OCI-LY3 (cell line): ENCODE data around the gene BCL11B.

Experiments used
- H2AFZ ChIP-seq: fragments of 200-600, 300-600 bp; shearing (Covaris generic); 2 replicates; pipeline ENCODE4 v1.6.0; 2014; ENCODE audit warnings: antibody characterized with exemption, low read depth, low read length
- H3K27ac ChIP-seq: fragments of 200-600, 300-600 bp; sonication (generic); 2 replicates; pipeline ENCODE4 v1.5.1; 2014; ENCODE audit warnings: mild to moderate bottlenecking, low read length, moderate library complexity, mixed read lengths
- H3K27me3 ChIP-seq: fragments of 200-600, 300-600 bp; sonication (generic); 2 replicates; pipeline ENCODE4 v1.6.1; 2014; ENCODE audit warnings: low read depth, low read length, mixed read lengths
- H3K36me3 ChIP-seq: fragments of 200-600, 300-600 bp; sonication (generic); replicated peaks from 2 replicates; pipeline ENCODE3; 2014; ENCODE audit warnings: low read depth, low read length, mixed read lengths
- H3K4me1 ChIP-seq: fragments of 300-600, 200-600 bp; sonication (generic); 2 replicates; pipeline ENCODE4 v1.6.1; 2014; ENCODE audit warnings: low read length, mixed read lengths
- H3K4me2 ChIP-seq: fragments of 200-600, 300-600 bp; sonication (generic); 2 replicates; pipeline ENCODE4 v1.6.1; 2014; ENCODE audit warnings: low read length, mixed read lengths
- H3K4me3 ChIP-seq: fragments of 300-600, 200-600 bp; sonication (generic); 2 replicates; pipeline ENCODE4 v1.5.1; 2014; ENCODE audit warnings: antibody characterized with exemption, mild to moderate bottlenecking, low read length, moderate library complexity
- H3K79me2 ChIP-seq: fragments of 300-600, 200-600 bp; shearing (Covaris generic); 2 replicates; pipeline ENCODE4 v1.6.1; 2014; ENCODE audit warnings: mild to moderate bottlenecking, low read length, mixed read lengths
- H3K9ac ChIP-seq: fragments of 300-600, 200-600 bp; shearing (Covaris generic); 2 replicates; pipeline ENCODE4 v1.6.0; 2014; ENCODE audit warnings: mild to moderate bottlenecking, low read length, moderate library complexity
- H3K9me3 ChIP-seq: fragments of 200-600, 300-600 bp; shearing (Covaris generic); 2 replicates; pipeline ENCODE4 v1.6.1; 2014; ENCODE audit warnings: low read length, mixed read lengths; ENCODE audit not compliant: insufficient read depth
- H4K20me1 ChIP-seq: fragments of 200-600, 300-600 bp; sonication (generic); 2 replicates; pipeline ENCODE4 v1.6.1; 2016; ENCODE audit warnings: low read length, mixed read lengths; ENCODE audit not compliant: insufficient read depth
- CTCF ChIP-seq: fragments of 200-600, 300-600 bp; sonication (generic); IDR thresholded peaks from 2 replicates; pipeline ENCODE4 v1.5.1; 2014; ENCODE audit warnings: antibody characterized with exemption, low read length, low read depth
- EZH2phosphoT487 ChIP-seq: fragments of 200-600 bp; shearing (Covaris generic); IDR thresholded peaks from 2 replicates; pipeline ENCODE4 v1.6.1; 2018; ENCODE audit warnings: antibody characterized with exemption, mixed run types, low read depth

BCL11B gene

GRCh38 chr14:99200654-99201005 lies 71.4 kb downstream of the BCL11B start:
- Histone ChIP-seq H3K27me3 (no peaks in the 10 kb centered on the region), H3K27ac (no peak overlapping the region), H3K9ac (no peak overlapping the region), H4K20me1 (no peaks in the 10 kb centered on the region), H2AFZ (no peak overlapping the region), H3K4me2 (no peak overlapping the region), H3K4me3 (no peak overlapping the region), H3K79me2 (no peaks in the 10 kb centered on the region), H3K9me3 (no peaks in the 10 kb centered on the region), H3K36me3 (no peaks in the 10 kb centered on the region), H3K4me1 (no peaks in the 10 kb centered on the region)
- TF ChIP-seq CTCF (no peak), EZH2phosphoT487 (no peak)

GRCh38 chr14:99199846-99200653 lies 71.9 kb downstream of the BCL11B start:
- Histone ChIP-seq H3K4me3 (no peak overlapping the region), H3K9me3 (no peaks in the 10 kb centered on the region), H3K27ac (no peak overlapping the region), H3K36me3 (no peaks in the 10 kb centered on the region), H4K20me1 (no peaks in the 10 kb centered on the region), H3K4me1 (no peaks in the 10 kb centered on the region), H3K79me2 (no peaks in the 10 kb centered on the region), H3K27me3 (no peaks in the 10 kb centered on the region), H3K4me2 (no peak overlapping the region), H2AFZ (no peak overlapping the region), H3K9ac (no peak overlapping the region)
- TF ChIP-seq EZH2phosphoT487 (no peak), CTCF (peak; percentile 34; the same call in 1 of the 2 replicates)

GRCh38 chr14:99198746-99199502 lies 73.1 kb downstream of the BCL11B start:
- no peaks in the 10 kb centered on the region for H3K27me3 ChIP-seq
- TF ChIP-seq EZH2phosphoT487 (no peak), CTCF (no peak)
- H3K4me3 ChIP-seq, result no peak overlapping the region
- no peak overlapping the region for H3K27ac ChIP-seq
- H3K79me2 ChIP-seq, result no peaks in the 10 kb centered on the region
- H3K36me3 ChIP-seq, result no peaks in the 10 kb centered on the region
- no peaks in the 10 kb centered on the region for H4K20me1 ChIP-seq
- H3K4me2 ChIP-seq, result no peak overlapping the region
- no peaks in the 10 kb centered on the region for H3K9me3 ChIP-seq
- no peak overlapping the region for H2AFZ ChIP-seq
- H3K9ac ChIP-seq, result no peak overlapping the region
- no peaks in the 10 kb centered on the region for H3K4me1 ChIP-seq

- Histone ChIP-seq H2AFZ (no peak overlapping the region), H3K9ac (no peak overlapping the region), H3K4me2 (no peak overlapping the region), H3K79me2 (no peaks in the 10 kb centered on the region), H3K27me3 (no peaks in the 10 kb centered on the region), H3K9me3 (no peaks in the 10 kb centered on the region), H3K27ac (no peak overlapping the region), H4K20me1 (no peaks in the 10 kb centered on the region), H3K4me1 (no peaks in the 10 kb centered on the region), H3K36me3 (no peaks in the 10 kb centered on the region), H3K4me3 (no peak overlapping the region)
- TF ChIP-seq EZH2phosphoT487, result no peak
Measured at GRCh38 chr14:99196310-99196650, 75.7 kb downstream of the BCL11B start.
